Measurements from ENCODE around the gene CAMTA1.

DNA sequence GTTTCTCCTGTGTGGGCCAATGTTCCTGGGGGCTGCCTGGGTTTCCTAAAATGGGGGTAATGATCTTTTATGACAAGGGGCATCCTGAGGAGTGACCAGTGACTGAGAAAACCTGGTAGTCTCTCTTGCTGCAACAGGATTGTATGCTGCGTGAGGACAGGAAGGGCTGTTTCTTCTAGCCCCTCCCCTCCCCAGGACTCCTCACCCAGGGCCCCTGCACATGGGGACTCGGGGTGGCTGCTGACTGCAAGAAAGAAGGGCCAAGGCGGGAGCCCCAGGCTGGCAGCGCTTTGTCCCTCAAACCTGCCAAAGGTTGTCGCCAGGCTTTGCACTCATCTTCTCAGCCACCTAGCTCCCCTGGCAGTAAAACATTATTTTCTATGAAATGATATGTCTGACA lies 442.4 kb downstream of the CAMTA1 start:
- TF ChIP-seq CTCF (conservative IDR thresholded peaks at IDR 0.05; ENCODE audit: low read depth, low read length) (no peak), EZH2 (IDR thresholded peaks at IDR 0.05; ENCODE audit: borderline replicate concordance, low read depth, low read length, poor library complexity, severe bottlenecking) (no peak)

Data from A673 (cell line).